Astrocyte (in vitro differentiated cells and primary cell): ENCODE measurements around the gene KCTD15. TPM values are rescaled to one million over a fixed set of nuclear protein-coding genes. Genes with fewer than 3 reads are reported as not detected.

Experiments used
- DNase-seq: peaks from one replicate; pipeline ENCODE4 v3.0.0-alpha.2; 2010; ENCODE audit warnings: low read depth
- FAIRE-seq: peaks from 2 replicates; lab custom pipeline; 2011; peaks lifted over from hg19 to GRCh38; lab: Jason Lieb, UNC
- H2AFZ ChIP-seq: 2 replicates; pipeline ENCODE4 v1.6.0; 2012; ENCODE audit warnings: low read depth, low read length, inconsistent platforms
- H3K27ac ChIP-seq: 2 replicates; pipeline ENCODE4 v1.5.1; 2011; ENCODE audit warnings: low read depth, low read length, inconsistent platforms
- H3K27me3 ChIP-seq: 2 replicates; pipeline ENCODE4 v1.6.0; 2011; ENCODE audit warnings: low read length, inconsistent platforms; ENCODE audit not compliant: insufficient read depth
- H3K36me3 ChIP-seq: 2 replicates; pipeline ENCODE4 v1.5.1; 2011; ENCODE audit warnings: low read length, inconsistent platforms; ENCODE audit not compliant: insufficient read depth
- H3K4me1 ChIP-seq: 2 replicates; pipeline ENCODE4 v1.5.1; 2011; ENCODE audit warnings: low read length, inconsistent platforms; ENCODE audit not compliant: insufficient read depth
- H3K4me2 ChIP-seq: 2 replicates; pipeline ENCODE4 v1.6.0; 2012; ENCODE audit warnings: low read length, inconsistent platforms
- H3K4me3 ChIP-seq: 2 replicates; pipeline ENCODE4 v1.5.1; 2011; ENCODE audit warnings: low read depth, mild to moderate bottlenecking, low read length, inconsistent platforms; ENCODE audit not compliant: insufficient read depth
- H3K79me2 ChIP-seq: 2 replicates; pipeline ENCODE4 v1.6.0; 2012; ENCODE audit warnings: mild to moderate bottlenecking, low read length, inconsistent platforms; ENCODE audit not compliant: insufficient read depth
- H3K9ac ChIP-seq: 2 replicates; pipeline ENCODE4 v1.6.0; 2012; ENCODE audit warnings: mild to moderate bottlenecking, low read length, inconsistent platforms
- H3K9me3 ChIP-seq: 2 replicates; pipeline ENCODE4 v1.5.1; 2012; ENCODE audit warnings: low read depth, mild to moderate bottlenecking, low read length, inconsistent platforms; ENCODE audit not compliant: insufficient read depth
- H4K20me1 ChIP-seq: 2 replicates; pipeline ENCODE4 v1.6.0; 2012; ENCODE audit warnings: low read length, inconsistent platforms; ENCODE audit not compliant: insufficient read depth
- H3K27ac Mint-ChIP-seq: one replicate; pipeline ENCODE4 v1.8.0; 2021; ENCODE audit warnings: mild to moderate bottlenecking, mixed read lengths; ENCODE audit not compliant: unreplicated experiment
- H3K27me3 Mint-ChIP-seq: one replicate; pipeline ENCODE4 v1.8.0; 2021; ENCODE audit warnings: low read depth, mixed read lengths; ENCODE audit not compliant: unreplicated experiment
- H3K36me3 Mint-ChIP-seq: one replicate; pipeline ENCODE4 v1.8.0; 2021; ENCODE audit warnings: low read depth, mixed read lengths; ENCODE audit not compliant: unreplicated experiment
- H3K4me1 Mint-ChIP-seq: one replicate; pipeline ENCODE4 v1.8.0; 2021; ENCODE audit warnings: low read depth, mixed read lengths; ENCODE audit not compliant: unreplicated experiment
- H3K4me3 Mint-ChIP-seq: one replicate; pipeline ENCODE4 v1.8.0; 2021; ENCODE audit warnings: mild to moderate bottlenecking, moderate library complexity, mixed read lengths; ENCODE audit not compliant: unreplicated experiment
- H3K9me3 Mint-ChIP-seq: one replicate; pipeline ENCODE4 v1.8.0; 2021; ENCODE audit warnings: mild to moderate bottlenecking, mixed read lengths; ENCODE audit not compliant: unreplicated experiment
- CTCF ChIP-seq: IDR thresholded peaks from 2 replicates; pipeline ENCODE4 v1.5.1; 2011; ENCODE audit warnings: low read depth, mild to moderate bottlenecking, inconsistent platforms, low read length, moderate library complexity; ENCODE audit not compliant: insufficient read depth
- EZH2 ChIP-seq: IDR thresholded peaks from 2 replicates; pipeline ENCODE4 v1.6.1; 2012; ENCODE audit warnings: mild to moderate bottlenecking, low read length, inconsistent platforms; ENCODE audit not compliant: insufficient read depth
- total RNA-seq: library from RNA; stranded (reverse); gene quantifications from 2 replicates; pipeline ENCODE4 v1.2.1, GENCODE V29; 2021

The KCTD15 gene
- total RNA-seq, 1 donor from 2014 or later: 43.3 TPM

DNA sequence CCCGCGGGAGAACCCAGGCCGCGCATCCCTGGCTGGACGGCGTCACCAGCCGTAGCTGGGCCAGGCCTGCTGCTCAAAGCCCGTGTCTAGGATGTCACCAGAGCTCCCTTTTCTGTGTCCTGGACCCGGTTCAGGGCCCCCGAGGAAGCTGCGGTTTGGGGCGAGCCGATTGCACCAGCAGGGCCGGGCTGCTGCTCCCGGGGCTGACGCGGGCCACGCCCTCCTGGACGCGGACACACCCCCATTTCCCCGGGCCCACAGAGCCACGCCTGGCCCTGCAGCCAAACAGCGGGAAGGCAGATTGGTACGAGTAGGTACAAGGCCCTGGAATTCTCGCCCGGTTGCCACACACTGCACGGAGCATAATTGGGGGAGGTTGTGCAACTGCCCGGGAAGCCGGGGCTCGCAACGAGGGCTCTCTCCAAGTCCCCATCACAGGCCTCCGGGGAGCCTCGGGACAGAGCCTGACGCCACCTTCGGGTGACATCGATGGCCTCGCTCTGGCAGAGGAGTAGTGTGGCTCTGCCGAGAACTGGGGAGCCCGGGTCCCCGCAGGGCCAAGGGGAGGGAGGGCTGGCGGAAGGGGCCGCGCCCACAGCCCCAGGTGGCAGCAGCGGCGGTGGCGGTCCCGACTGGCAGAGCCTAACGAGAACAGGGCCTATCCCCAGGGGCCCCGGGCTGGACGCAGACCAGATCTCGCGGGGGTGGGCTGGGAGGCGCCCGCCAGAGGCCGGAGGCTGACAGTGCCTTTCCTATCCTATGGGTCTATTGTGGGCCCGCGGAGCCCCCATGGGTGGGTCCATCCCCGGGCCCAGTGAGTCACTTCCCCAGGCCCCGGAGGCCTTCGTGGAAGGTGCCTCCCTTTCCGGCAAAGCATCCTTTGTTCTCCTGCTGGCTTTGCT is 23.5 kb downstream of the KCTD15 start:
- FAIRE-seq (no peak), DNase-seq (peak; percentile 45)
- H3K4me3 Mint-ChIP-seq: no peak overlapping the region
- peaks cover 8% of the 10 kb centered on the region for H3K27me3 Mint-ChIP-seq
- peak overlapping the region; percentile 65 for H3K9ac ChIP-seq
- no peaks in the 10 kb centered on the region for H3K79me2 ChIP-seq
- no peaks in the 10 kb centered on the region for H3K9me3 Mint-ChIP-seq
- peaks cover 17% of the 10 kb centered on the region for H3K4me1 ChIP-seq
- no peaks in the 10 kb centered on the region for H3K9me3 ChIP-seq
- H3K27ac ChIP-seq: peak overlapping the region; percentile 47
- TF ChIP-seq CTCF (no peak), EZH2 (no peak)
- H3K4me2 ChIP-seq: peak overlapping the region; percentile 91
- H3K4me3 ChIP-seq: peak overlapping the region; percentile 48
- H3K36me3 Mint-ChIP-seq: no peaks in the 10 kb centered on the region
- peak overlapping the region; percentile 89 for H2AFZ ChIP-seq
- no peaks in the 10 kb centered on the region for H3K27me3 ChIP-seq
- H3K36me3 ChIP-seq: no peaks in the 10 kb centered on the region
- peaks cover 8% of the 10 kb centered on the region for H3K4me1 Mint-ChIP-seq
- H4K20me1 ChIP-seq: no peaks in the 10 kb centered on the region
- no peak overlapping the region for H3K27ac Mint-ChIP-seq

DNA sequence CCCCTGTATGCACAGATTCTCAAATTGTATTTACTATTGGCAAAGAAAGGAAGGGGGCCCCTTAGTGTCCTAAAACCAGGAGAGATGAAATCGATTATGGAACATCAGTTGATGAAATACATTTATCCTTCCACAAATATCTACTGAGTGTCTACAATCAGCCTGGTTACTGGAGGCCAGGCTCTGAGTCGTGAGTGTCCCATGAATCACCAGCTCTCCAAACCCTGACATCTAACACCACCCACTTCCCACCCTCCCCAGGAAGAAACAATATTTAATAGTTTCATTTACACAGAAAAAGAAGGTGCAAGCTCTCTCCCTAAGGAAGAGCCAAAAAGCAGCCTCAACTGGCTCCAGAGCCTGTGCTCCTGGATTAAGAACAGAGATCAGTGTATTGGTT is 25.2 kb downstream of the KCTD15 start:
- no peak for FAIRE-seq

More for the DNA sequence above, 25.2 kb downstream of the KCTD15 start:
- Mint-ChIP-seq H3K27me3 (peaks cover 11% of the 10 kb centered on the region), H3K4me3 (no peak overlapping the region), H3K4me1 (peaks cover 5% of the 10 kb centered on the region), H3K9me3 (no peaks in the 10 kb centered on the region), H3K36me3 (no peaks in the 10 kb centered on the region), H3K27ac (no peak overlapping the region)
- no peak overlapping the region for H3K4me3 ChIP-seq
- no peak overlapping the region for H3K4me2 ChIP-seq
- no peaks in the 10 kb centered on the region for H3K79me2 ChIP-seq
- H3K9ac ChIP-seq: no peak overlapping the region
- DNase-seq: no peak
- no peaks in the 10 kb centered on the region for H3K36me3 ChIP-seq
- H3K4me1 ChIP-seq: peaks cover 17% of the 10 kb centered on the region
- TF ChIP-seq CTCF: no peak
- no peak for TF ChIP-seq EZH2
- H4K20me1 ChIP-seq: no peaks in the 10 kb centered on the region
- H3K9me3 ChIP-seq: no peaks in the 10 kb centered on the region
- H3K27me3 ChIP-seq: no peaks in the 10 kb centered on the region
- H3K27ac ChIP-seq: no peak overlapping the region
- no peak overlapping the region for H2AFZ ChIP-seq
